Measurements from ENCODE around the gene RASAL1. TPM values are rescaled to one million over a fixed set of nuclear protein-coding genes. Genes with fewer than 3 reads are reported as not detected.

The RASAL1 gene
- total RNA-seq, 1 experiment from 2014 or later, result 16.0 TPM

- Histone ChIP-seq H3K27ac (ENCODE audit: low read depth, low read length) (no peak overlapping the region), H3K27me3 (ENCODE audit: insufficient read depth, low read length) (peaks cover 11% of the 10 kb centered on the region; the same call in 1 of the 2 replicates), H3K9ac (ENCODE audit: low read length) (no peak overlapping the region), H3K4me3 (replicated peaks in 1 of 2; ENCODE audit: low read depth in 1 of 2, low read length in 2 of 2) (no peak overlapping the region), H4K20me1 (ENCODE audit: insufficient read depth) (no peaks in the 10 kb centered on the region), H3K4me2 (ENCODE audit: low read length) (no peak overlapping the region), H3K9me3 (ENCODE audit: control insufficient read depth in 1 of 2, insufficient read depth in 1 of 2, low read depth in 1 of 2, low read length in 2 of 2) (no peaks in the 10 kb centered on the region), H2AFZ (ENCODE audit: low read depth, low read length, poor library complexity, severe bottlenecking) (no peak overlapping the region), H3K79me2 (ENCODE audit: insufficient read depth, low read length) (no peaks in the 10 kb centered on the region), H3K9me2 (ENCODE audit: insufficient read depth) (no peaks in the 10 kb centered on the region), H3K36me3 (ENCODE audit: control insufficient read depth in 1 of 2, insufficient read depth in 2 of 2, low read length in 2 of 2) (no peaks in the 10 kb centered on the region), H3K4me1 (ENCODE audit: control insufficient read depth in 1 of 2, insufficient read depth in 2 of 2, low read length in 2 of 2) (no peaks in the 10 kb centered on the region)
- ChIA-PET RAD21 (ENCODE audit: low non-redundant PET in 1 of 2, low total read pairs in 2 of 2, uncharacterized antibody in 2 of 2, unreplicated experiment in 2 of 2) (no interaction called here), POLR2A (no interaction called here), CTCF (no interaction called here)
- DNase-seq (ENCODE audit: low read depth, low spot score), result no peak
- TF ChIP-seq RAD21 (IDR thresholded peaks at IDR 0.05; ENCODE audit: low read depth) (no peak), POLR2AphosphoS5 (IDR thresholded peaks at IDR 0.05; ENCODE audit: low read depth, low read length) (no peak), POLR2A (IDR thresholded peaks at IDR 0.05; ENCODE audit: borderline replicate concordance, extremely low read depth, insufficient read depth, insufficient read length) (no peak), REST (IDR thresholded peaks at IDR 0.05; ENCODE audit: low read depth) (no peak), FOSL1 (IDR thresholded peaks at IDR 0.05; ENCODE audit: low read depth) (no peak), SP1 (IDR thresholded peaks at IDR 0.05; ENCODE audit: low read depth) (no peak), JUND (IDR thresholded peaks at IDR 0.05) (no peak), SIN3A (IDR thresholded peaks at IDR 0.05; ENCODE audit: low read depth) (no peak)
- TF ChIP-seq, protein P1, sequence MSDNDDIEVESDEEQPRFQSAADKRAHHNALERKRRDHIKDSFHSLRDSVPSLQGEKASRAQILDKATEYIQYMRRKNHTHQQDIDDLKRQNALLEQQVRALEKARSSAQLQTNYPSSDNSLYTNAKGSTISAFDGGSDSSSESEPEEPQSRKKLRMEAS (IDR thresholded peaks at IDR 0.05), result no peak
- intact Hi-C loops (cut with micrococcal nuclease), result no loop called here
- no TSS peak for BruUV-seq (replicated peaks)
- no peak for ATAC-seq
Observed at GRCh38 chr12:113054948-113055486, 80.5 kb downstream of the RASAL1 start.
